ENCODE measurements around the gene IGLL5. TPM values are rescaled to one million over a fixed set of nuclear protein-coding genes. Genes with fewer than 3 reads are reported as not detected.

The IGLL5 gene
- total and polyA plus RNA-seq, 2 donors (not counting 3 experiments of a cell fraction or from before 2014, with no cell fraction given), result not detected

DNA sequence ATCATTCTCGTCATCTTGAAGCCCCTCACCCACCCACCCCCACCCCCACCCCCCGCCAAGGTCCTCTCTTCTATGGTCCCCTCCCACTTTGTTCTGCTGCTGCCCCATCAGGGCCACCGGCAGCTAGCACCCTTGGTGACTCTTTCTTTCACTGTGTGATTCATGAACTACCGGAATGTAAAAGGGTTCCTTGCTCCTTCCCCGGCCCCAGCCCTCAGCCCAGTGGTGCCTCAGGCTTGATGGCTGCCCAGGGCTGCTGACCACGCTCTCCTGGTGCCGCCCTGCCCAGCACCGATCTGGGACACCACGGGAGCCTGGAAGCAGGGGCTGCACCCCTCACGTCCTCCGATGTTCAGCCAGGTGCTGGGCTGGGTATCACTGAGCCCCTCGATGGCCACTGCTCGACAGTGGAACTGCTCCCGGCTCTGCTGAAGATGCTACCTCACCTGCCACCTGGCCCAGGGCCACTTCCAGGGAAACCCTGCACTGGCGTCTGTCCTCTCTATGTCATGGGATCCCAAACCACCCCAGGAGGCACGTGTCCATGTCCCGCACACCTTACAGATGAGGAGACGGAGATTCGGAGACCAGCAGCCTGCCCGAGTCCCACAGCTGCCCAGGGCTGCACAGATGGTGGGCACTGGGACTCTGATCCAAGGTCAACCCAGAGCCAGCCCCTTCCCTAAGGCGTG, 39.7 kb downstream of the IGLL5 start:
- ChIA-PET CTCF (no interaction called here), POLR2A (no interaction called here)
- no peaks in the 10 kb centered on the region for H3K27me3 ChIP-seq (ENCODE audit: control insufficient read depth in 2 of 2, insufficient read depth in 2 of 2, low read length in 2 of 2)
- H3K4me2 ChIP-seq (ENCODE audit: insufficient read depth, low read length), result no peak overlapping the region
- H4K20me1 ChIP-seq (replicated peaks; ENCODE audit: control insufficient read depth, extremely low read depth, insufficient read depth, low read length), result no peaks in the 10 kb centered on the region
- H3K9ac ChIP-seq (replicated peaks; ENCODE audit: extremely low read depth, insufficient read depth, low read length), result no peak overlapping the region
- H3K79me2 ChIP-seq (ENCODE audit: control insufficient read depth, insufficient read depth, low read length), result no peaks in the 10 kb centered on the region
- TF ChIP-seq FOS (IDR thresholded peaks at IDR 0.05; ENCODE audit: borderline replicate concordance, insufficient read depth, low read length) (no peak), JUN (IDR thresholded peaks at IDR 0.05; ENCODE audit: borderline replicate concordance, insufficient read depth, insufficient read length, low read depth) (no peak), POLR2A (IDR thresholded peaks at IDR 0.05; ENCODE audit: low read depth, low read length) (no peak), GATA2 (IDR thresholded peaks at IDR 0.05; ENCODE audit: insufficient read depth, insufficient read length, low read depth, low read length) (no peak), POLR2AphosphoS5 (IDR thresholded peaks at IDR 0.05; ENCODE audit: insufficient read depth, low read depth, low read length) (no peak), EZH2 (IDR thresholded peaks at IDR 0.05; ENCODE audit: borderline replicate concordance, low read depth, low read length, severe bottlenecking) (no peak), MYC (IDR thresholded peaks at IDR 0.05; ENCODE audit: low read depth, low read length) (no peak)
- TF ChIP-seq, protein P1, sequence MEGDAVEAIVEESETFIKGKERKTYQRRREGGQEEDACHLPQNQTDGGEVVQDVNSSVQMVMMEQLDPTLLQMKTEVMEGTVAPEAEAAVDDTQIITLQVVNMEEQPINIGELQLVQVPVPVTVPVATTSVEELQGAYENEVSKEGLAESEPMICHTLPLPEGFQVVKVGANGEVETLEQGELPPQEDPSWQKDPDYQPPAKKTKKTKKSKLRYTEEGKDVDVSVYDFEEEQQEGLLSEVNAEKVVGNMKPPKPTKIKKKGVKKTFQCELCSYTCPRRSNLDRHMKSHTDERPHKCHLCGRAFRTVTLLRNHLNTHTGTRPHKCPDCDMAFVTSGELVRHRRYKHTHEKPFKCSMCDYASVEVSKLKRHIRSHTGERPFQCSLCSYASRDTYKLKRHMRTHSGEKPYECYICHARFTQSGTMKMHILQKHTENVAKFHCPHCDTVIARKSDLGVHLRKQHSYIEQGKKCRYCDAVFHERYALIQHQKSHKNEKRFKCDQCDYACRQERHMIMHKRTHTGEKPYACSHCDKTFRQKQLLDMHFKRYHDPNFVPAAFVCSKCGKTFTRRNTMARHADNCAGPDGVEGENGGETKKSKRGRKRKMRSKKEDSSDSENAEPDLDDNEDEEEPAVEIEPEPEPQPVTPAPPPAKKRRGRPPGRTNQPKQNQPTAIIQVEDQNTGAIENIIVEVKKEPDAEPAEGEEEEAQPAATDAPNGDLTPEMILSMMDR (IDR thresholded peaks at IDR 0.05; ENCODE audit: extremely low read depth in 1 of 2, insufficient read depth in 1 of 2, low read depth in 1 of 2, low read length in 2 of 2), result no peak
- TF ChIP-seq, protein P2, sequence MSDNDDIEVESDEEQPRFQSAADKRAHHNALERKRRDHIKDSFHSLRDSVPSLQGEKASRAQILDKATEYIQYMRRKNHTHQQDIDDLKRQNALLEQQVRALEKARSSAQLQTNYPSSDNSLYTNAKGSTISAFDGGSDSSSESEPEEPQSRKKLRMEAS (IDR thresholded peaks at IDR 0.05; ENCODE audit: insufficient read depth, insufficient read length), result no peak
- no peaks in the 10 kb centered on the region for H3K9me1 ChIP-seq (replicated peaks; ENCODE audit: control insufficient read depth, extremely low read depth, insufficient read depth, low read length)
- no peaks in the 10 kb centered on the region for H3K9me3 ChIP-seq (replicated peaks; ENCODE audit: control insufficient read depth, insufficient read depth, low read length)
- no peak overlapping the region for H3K27ac ChIP-seq (ENCODE audit: insufficient read depth, low read depth, low read length)
- no peak overlapping the region for H2AFZ ChIP-seq (ENCODE audit: low read depth, low read length)
- intact Hi-C loops (cut with micrococcal nuclease) (no loop called here), dilution Hi-C loops (cut with MboI; ENCODE audit: extremely low pct_ligation_motif_present, low sequenced_read_pairs) (no loop called here)
- no peak overlapping the region for H3K4me3 ChIP-seq (replicated peaks in 1 of 3; ENCODE audit: insufficient read depth in 1 of 3, low read depth in 1 of 3, low read length in 3 of 3)
- BruUV-seq (replicated peaks), result no TSS peak
- DNase-seq (ENCODE audit: low read depth, low spot score) (no peak), FAIRE-seq (no peak)
- H3K4me1 ChIP-seq (ENCODE audit: control insufficient read depth, extremely low read depth, insufficient read depth, low read length), result no peaks in the 10 kb centered on the region
- no peaks in the 10 kb centered on the region for H3K36me3 ChIP-seq (ENCODE audit: control insufficient read depth in 2 of 2, extremely low read depth in 1 of 2, insufficient read depth in 2 of 2, low read length in 2 of 2)

All from endothelial cell of umbilical vein (primary cell).